Body of pancreas (tissue), 4 donors: ENCODE results near the gene DCXR. TPM values are rescaled to one million over a fixed set of nuclear protein-coding genes. Genes with fewer than 3 reads are reported as not detected.
A peak's percentile ranks its signal among the peaks of the same experiment; 100 is the strongest.

ENCODE experiments used
- ATAC-seq: fragments of 150-250 bp; one replicate; pipeline ENCODE4 v1.9.1; 2016
- DNase-seq, 4 donors: peaks; one replicate each; pipeline ENCODE4 v3.0.0-alpha.2; 2019
- H3K27ac ChIP-seq, 4 donors: fragments of 200-600 bp; sonication (generic); 1 replicate in 3 of 4; 2 replicates in 1 of 4; pipeline versions ENCODE4 v1.5.1 to v1.6.1; 2016 to 2019; ENCODE audit warnings: mild to moderate bottlenecking in 1 of 4, mixed read lengths in 1 of 4, moderate library complexity in 1 of 4
- H3K27me3 ChIP-seq, 2 donors: fragments of 200-600 bp; sonication (generic); one replicate each; pipeline ENCODE4 v1.6.0; 2016; ENCODE audit warnings: mild to moderate bottlenecking in 1 of 2
- H3K36me3 ChIP-seq, 2 donors: fragments of 200-600 bp; sonication (generic); replicated peaks in 1 of 2; 2 replicates each; pipeline ENCODE4 v1.5.1; 2016; ENCODE audit warnings: low read depth in 2 of 2; ENCODE audit not compliant: insufficient read depth in 1 of 2
- H3K4me1 ChIP-seq: fragments of 200-600 bp; sonication (generic); one replicate; pipeline ENCODE4 v1.6.0; 2016
- H3K4me3 ChIP-seq, 2 donors: fragments of 200-600 bp; sonication (generic); 1 replicate in 1 of 2; 2 replicates in 1 of 2; pipeline ENCODE4 v1.5.1; 2016 to 2019
- H3K9me3 ChIP-seq, 3 donors: fragments of 200-600 bp; sonication (generic); 1 replicate in 2 of 3; 2 replicates in 1 of 3; pipeline ENCODE4 v1.5.1; 2016
- CTCF ChIP-seq, 7 experiments: fragments of 450-650 bp in 4 of 7; fragments of 200-600 bp in 3 of 7; sonication (generic) in 3 of 7; IDR thresholded peaks; one replicate each; pipeline ENCODE4 v1.5.1; 2016 to 2019; ENCODE audit warnings: antibody characterized with exemption in 7 of 7
- POLR2A ChIP-seq, 3 donors: fragments of 450-650 bp; IDR thresholded peaks; one replicate each; pipeline ENCODE4 v1.6.1; 2016; ENCODE audit warnings: antibody characterized with exemption in 3 of 3, mild to moderate bottlenecking in 2 of 3
- WGBS, 2 donors: methylation state at CpG; one replicate each; pipeline ENCODE4 v1.1.5; 2017; 5-methylcytosine and 5-hydroxymethylcytosine counted together
- intact Hi-C: fragments of 100-400 bp; cut with DNase I; formaldehyde crosslinking; loops from one replicate; pipeline ENCODE4 v1.15.1; 2023
- total RNA-seq, 2 donors: library from RNA; depleted of rRNA; stranded (reverse); fragments of >200 nt; gene quantifications; one replicate each; pipeline ENCODE4 v1.1.0, GENCODE V29; 2016

Gene DCXR
- total RNA-seq, 2 donors from 2014 or later = 82.2 to 205 TPM

- no peaks in the 10 kb centered on the region for H3K27me3 ChIP-seq
- no peaks in the 10 kb centered on the region for H3K9me3 ChIP-seq
- peak overlapping the region in 2 of 4 donors; percentile 13 to 27 for H3K27ac ChIP-seq
- no peak overlapping the region for H3K4me3 ChIP-seq
- H3K36me3 ChIP-seq = no peaks in the 10 kb centered on the region
- WGBS, 2 donors = 46 to 55% methylated on average over 13 to 19 of the region's 19 CpGs
- ATAC-seq (no peak), DNase-seq (peak in 2 of 4 donors; percentile 36 to 42)
- peaks cover 45% of the 10 kb centered on the region for H3K4me1 ChIP-seq
- intact Hi-C loops = loop anchor here (2.0 kb wide), 1 partner anchor 56 kb away; no protein-coding TSS in a partner anchor
- TF ChIP-seq POLR2A (IDR thresholded peaks at IDR 0.05) (no peak), CTCF (IDR thresholded peaks at IDR 0.05) (no peak)
These were observed 19.1 kb downstream of the DCXR start for GRCh38 chr17:82018152-82018988.

DNA sequence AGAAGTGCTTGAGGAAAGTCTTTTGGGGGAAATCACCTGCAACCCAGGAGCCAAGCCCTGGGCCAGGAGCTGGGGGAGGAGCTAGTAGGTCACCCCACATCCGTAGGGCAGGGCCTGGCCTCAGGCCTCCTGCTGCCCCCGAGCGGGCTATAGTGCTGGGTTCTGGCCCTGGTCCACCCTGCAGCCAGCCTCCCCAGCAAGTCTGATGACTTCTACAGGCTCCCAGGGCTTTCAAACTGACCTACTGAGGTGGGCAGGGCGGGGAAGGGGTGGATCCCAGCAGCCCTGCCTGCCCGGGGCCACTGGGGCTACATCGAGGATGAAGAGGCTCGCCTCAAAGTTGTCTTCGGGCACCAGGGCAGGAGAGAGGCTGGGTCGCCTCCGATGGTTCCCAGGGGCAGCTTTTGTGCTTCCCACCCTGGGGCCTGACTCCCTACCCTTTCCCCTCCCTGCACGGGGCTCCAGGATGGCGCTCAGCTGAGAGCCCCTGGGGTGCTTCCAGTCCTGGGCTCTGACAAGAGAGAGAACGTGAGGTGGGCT lies 19.8 kb downstream of the DCXR start:
- no peak overlapping the region for H3K4me3 ChIP-seq
- TF ChIP-seq POLR2A (IDR thresholded peaks at IDR 0.05) = no peak
- TF ChIP-seq CTCF (IDR thresholded peaks at IDR 0.05) = no peak
- 75 to 81% methylated on average over 5 to 10 of the region's 13 CpGs for WGBS, 2 donors
- DNase-seq (no peak), ATAC-seq (no peak)
- no peaks in the 10 kb centered on the region for H3K9me3 ChIP-seq
- intact Hi-C loops = loop anchor here (2.0 kb wide), 1 partner anchor 55 kb away; no protein-coding TSS in a partner anchor
- peaks cover 45% of the 10 kb centered on the region for H3K4me1 ChIP-seq
- H3K36me3 ChIP-seq = no peaks in the 10 kb centered on the region
- no peaks in the 10 kb centered on the region for H3K27me3 ChIP-seq
- H3K27ac ChIP-seq = no peak overlapping the region

DNA sequence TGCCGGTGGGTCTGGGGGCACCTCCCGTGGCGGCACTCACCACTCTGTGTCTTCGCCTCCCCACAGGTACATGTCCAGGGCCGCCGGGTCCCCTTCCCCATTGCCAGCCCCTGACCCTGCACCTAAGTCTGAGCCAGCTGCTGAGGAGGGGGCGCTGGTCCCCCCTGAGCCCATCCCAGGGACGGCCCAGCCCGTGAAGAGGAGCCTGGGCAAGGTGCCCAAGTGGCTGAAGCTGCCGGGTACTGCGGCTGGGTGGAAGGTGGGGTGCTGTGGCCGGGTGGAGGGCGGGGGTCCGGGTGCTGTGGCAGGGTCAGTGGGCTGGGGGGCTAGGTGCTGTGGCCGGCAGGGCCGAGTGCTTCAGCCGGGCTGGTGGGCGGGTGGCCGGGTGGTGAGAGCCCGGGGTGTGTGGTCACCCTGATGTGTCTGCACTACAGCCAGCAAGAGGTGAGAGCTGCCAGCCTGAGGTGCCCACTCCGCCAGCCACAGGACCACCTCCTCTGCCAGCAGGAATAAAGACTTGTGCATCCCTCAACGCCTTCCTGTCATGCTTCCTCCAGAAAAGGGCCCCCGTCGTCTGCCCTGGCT lies 20.5 kb downstream of the DCXR start:
- Histone ChIP-seq H3K36me3 (no peaks in the 10 kb centered on the region), H3K27me3 (no peaks in the 10 kb centered on the region), H3K27ac (no peak overlapping the region), H3K4me3 (no peak overlapping the region), H3K9me3 (no peaks in the 10 kb centered on the region), H3K4me1 (peaks cover 40% of the 10 kb centered on the region)
- TF ChIP-seq CTCF (IDR thresholded peaks at IDR 0.05) (no peak), POLR2A (IDR thresholded peaks at IDR 0.05) (no peak)
- intact Hi-C loops = no loop called here
- 85 to 87% methylated on average over 7 to 24 of the region's 24 CpGs for whole genome bisulfite sequencing, 2 donors
- no peak for ATAC-seq
- no peak for DNase-seq

- H3K9me3 ChIP-seq = no peaks in the 10 kb centered on the region
- DNase-seq (no peak), ATAC-seq (no peak)
- no peaks in the 10 kb centered on the region for H3K27me3 ChIP-seq
- WGBS, 2 donors = 84 to 86% methylated on average over 12 to 25 of the region's 28 CpGs
- H3K36me3 ChIP-seq = no peaks in the 10 kb centered on the region
- intact Hi-C loops = no loop called here
- H3K27ac ChIP-seq = no peak overlapping the region
- TF ChIP-seq POLR2A (IDR thresholded peaks at IDR 0.05) (no peak), CTCF (IDR thresholded peaks at IDR 0.05) (no peak)
- H3K4me1 ChIP-seq = peaks cover 33% of the 10 kb centered on the region
- no peak overlapping the region for H3K4me3 ChIP-seq
These were observed 21.2 kb downstream of the DCXR start for GRCh38 chr17:82016061-82016874.
